Activated CD4-positive, alpha-beta T cell treated with anti-CD3 and anti-CD28 coated beads, Interleukin-2, Interleukin-6, amounts not matched to agents 100 ng/mL and 50 ng/mL, durations not matched to agents 16 hours and 8 hours (primary cell): ENCODE measurements around the gene MYO5A.
"Not testable (repeated sequence)": the region's sequence is repeated elsewhere in the genome, so short reads cannot be mapped to it uniquely, and the experiment has no call there.

Experiments
- DNase-seq: peaks from one replicate; pipeline ENCODE4 v3.0.0-alpha.2; 2020

The MYO5A gene

GRCh38 chr15:52528564-52529340 is at the start of gene MYO5A:
MYO5A (minus strand) TSS chr15:52528880; CDS start chr15:52528806, 74 bp downstream.
- DNase-seq = peak; percentile 86

DNA sequence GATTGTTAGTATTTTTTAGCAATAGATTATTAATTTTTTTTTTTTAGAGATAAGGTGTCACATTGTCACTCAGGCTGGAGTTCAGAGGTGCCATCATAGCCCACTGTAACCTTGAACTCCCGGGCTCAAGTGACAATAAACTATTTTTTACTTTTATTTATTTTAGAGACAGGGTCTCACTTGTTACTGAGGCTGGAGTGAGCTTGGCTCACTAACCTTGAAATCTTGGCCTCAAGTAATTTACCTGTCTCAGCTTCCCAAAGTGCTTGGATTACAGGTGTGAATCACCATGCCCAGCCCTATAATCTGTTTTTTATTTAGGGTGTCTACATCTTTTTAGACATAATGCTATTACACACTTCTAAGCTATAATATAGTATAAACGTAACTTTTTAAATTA is 48.0 kb upstream of the MYO5A start:
- DNase-seq = no peak

DNA sequence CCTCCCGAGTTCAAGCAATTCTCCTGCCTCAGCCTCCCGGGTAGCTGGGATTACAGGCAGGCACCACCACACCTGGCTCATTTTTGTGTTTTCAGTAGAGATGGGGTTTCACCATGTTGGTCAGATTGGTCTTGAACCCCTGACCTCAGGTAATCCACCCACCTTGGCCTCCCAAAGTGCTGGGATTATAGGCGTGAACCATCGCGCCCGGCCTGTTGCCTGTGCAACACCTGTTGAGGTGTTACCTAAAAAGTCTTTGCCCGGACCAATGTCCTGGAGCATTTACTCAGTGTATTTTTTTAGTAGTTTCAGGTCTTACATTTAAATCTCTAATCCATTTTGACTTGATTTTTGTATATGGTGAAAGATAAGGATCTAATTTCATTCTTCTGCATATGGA is 46.9 kb upstream of the MYO5A start:
- not testable (repeated sequence) for DNase-seq

GRCh38 chr15:52575072-52575471 is 46.4 kb upstream of the MYO5A start:
- no peak for DNase-seq

DNA sequence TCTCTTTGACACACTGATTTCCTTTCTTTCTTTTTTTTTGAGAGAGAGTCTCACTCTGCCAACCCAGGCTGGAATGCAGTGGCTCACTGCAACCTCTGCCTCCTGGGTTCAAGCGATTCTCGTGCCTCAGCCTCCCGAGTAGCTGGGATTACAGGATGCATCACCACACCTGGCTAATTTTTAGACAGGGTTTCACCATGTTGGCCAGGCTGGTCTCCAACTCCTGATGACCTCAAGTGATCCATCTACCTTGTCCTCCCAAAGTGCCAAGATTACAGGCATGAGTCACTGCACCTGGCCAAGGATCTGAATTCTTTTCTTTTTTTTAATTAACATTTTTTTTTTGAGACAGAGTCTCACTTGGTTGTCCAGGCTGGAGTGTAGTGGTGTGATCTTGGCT is 45.9 kb upstream of the MYO5A start:
- DNase-seq = not testable (repeated sequence)

DNA sequence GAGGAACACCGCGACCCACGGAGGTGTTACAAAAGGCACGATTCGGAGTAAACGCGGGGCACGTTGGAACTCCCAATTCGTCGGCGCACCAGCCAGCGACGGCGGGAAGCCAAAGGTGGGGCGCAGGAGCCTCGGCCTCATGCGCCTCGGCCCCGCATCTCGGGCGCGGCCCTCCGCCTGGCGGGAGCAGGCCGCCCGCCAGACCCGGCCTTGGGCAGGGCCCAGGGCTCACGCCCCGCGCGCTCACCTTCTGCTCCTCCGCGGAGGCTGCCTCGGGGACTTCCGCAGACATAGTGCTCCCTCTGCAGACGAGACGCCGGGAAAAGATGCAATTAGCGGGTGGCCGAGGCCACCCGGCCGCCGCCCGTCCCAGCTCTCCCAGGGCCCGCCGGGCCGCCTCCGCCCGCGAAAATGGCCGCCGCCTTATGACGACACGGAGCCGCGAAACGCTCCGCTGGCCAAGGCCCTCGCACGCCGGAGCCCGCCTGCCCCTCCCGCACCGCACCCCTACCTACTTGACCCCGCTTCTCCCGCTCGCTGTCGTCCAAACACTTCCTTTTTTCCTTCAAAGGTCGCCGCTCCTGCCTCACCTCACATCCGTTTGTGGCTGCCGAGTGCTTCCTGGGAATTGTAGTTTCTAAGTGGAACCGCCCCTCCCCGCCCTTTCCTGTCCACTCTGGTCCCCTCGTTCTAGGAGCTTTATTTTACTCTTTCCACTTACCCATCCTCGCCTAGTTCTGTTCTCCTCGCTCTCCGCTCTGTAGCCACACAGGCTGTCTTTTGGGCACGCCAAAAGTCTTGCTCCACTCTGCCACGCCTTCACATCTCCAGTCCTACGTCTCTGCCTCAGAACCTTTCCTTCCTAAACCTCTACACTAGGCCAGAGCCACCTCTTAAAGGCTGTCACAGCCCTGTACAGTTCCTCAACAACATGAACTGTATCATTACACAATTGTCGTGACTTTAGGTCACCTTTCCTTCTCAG is 40.2 kb upstream of the MYO5A start, which contains the start of gene ARPP19:
Gene ARPP19, minus strand, starts transcription at position 430 of the 985 bp plus-strand sequence. Its CDS starts 138 bp downstream, at position 292.
- peak; percentile 92 for DNase-seq

DNA sequence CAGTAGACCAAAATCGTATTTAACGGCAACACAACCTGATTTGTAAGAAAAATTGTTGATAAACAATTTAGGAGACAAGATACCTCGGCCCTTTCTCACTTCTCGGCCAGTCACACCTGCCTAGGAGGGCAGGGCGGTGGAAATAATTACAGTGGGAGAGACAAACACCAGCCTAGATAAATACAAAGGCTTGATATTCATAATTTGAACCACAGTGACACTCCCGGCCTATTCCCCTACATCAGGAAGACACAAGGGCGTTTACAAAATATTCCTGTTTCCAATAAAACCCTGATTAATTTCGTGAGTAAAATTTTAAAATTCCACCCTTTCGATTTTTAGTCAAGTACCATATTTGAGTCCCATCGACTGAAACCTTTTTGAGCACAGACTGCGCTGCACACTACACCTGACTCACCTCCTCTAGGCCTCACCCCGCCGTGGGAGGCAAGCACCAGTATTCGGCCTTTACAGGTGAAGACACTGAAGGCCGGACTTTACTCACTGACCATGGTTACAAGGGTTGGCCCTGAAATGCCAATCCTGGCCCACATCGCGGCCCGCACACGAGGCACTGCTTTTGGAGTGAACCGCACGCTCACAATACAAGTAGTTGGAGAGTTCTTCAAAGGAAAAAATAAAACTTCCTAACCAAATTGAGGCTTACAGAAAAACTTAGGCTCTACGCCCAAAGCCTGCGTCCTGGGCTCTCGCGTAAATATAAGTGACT is 39.4 kb upstream of the MYO5A start:
- DNase-seq = peak; percentile 39

DNA sequence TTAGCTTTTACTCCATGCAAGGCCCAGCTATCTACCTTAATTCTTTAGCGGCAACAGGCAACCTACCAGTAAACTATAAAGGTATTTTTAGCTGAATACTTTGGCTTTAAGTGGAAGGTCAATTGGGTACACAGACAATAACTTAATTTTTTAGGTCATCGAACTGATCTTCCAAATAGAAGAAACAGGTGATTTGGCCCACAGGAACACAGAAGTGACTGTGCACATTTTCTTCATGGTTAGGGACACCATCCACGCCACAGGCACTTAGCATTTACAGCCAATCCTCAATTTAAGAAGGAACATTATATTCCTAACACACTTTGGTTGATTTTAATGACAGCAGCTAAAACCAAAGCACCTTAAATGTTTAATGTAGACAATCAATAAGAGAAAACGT is 38.2 kb upstream of the MYO5A start:
- peak; percentile 16 for DNase-seq

DNA sequence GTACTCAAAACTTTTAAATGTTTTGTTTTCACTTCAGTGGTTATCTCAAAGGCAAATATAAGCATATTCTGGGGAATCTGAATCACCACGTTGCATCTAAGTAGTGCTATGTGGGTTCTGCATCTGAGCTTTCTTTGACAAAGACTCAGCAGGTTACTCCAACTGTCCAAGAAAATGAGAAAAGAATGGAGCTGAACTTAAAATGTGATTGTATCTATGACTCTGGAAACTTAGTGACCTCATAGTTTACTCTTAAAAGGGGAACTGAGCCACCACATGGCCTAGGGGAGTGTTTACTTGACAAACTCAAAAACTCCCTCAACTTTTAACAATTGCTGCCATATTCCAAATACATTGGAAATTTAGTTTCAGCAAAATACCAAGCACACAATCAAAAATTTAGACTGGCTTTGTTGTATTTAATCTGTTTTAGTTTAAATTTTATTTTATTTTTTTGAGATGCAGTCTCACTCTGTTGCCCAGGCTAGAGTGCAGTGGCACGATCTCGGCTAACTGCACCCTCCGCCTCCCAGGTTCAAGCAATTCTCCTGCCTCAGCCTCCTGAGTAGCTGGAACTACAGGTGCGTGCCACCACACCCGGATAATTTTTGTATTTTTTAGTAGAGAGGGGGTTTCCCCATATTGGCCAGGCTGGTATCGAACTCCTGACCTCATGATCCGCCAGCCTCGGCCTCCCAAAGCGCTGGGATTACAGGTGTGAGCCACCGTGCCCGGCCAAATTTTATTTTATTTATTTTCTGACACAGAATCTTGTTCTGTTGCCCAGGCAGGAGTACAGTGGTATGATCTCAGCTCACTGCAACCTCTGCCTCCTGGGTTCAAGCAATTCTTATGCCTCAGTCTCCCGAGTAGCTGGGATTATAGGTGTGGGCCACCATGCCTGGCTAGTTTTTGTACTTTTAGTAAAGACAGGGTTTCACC is 37.0 kb upstream of the MYO5A start:
- DNase-seq = peak; percentile 14

- no peak for DNase-seq
Measured at GRCh38 chr15:52563501-52564060, 34.9 kb upstream of the MYO5A start.

- DNase-seq = peak; percentile 78
Measured at GRCh38 chr15:52559575-52559974, 30.9 kb upstream of the MYO5A start.

DNA sequence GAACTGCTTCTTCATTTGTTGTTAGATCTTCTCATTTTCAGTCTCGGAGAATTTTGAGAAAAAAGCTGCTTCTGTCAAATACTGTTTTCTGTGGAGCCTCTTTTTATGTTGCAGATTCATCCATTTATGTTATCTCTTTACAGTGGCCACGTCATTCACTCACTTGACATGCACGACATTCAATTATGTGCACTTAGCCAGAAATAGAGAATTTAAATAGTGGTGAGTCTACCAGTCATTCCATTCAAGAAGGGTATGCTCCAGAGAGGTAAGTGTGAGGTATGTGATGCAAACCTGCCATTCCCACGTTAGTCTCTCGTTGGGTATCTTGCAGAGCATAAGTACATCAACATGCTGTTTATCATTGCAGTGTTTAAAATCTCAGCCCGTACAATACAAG is 30.3 kb upstream of the MYO5A start:
- DNase-seq = peak; percentile 52

DNA sequence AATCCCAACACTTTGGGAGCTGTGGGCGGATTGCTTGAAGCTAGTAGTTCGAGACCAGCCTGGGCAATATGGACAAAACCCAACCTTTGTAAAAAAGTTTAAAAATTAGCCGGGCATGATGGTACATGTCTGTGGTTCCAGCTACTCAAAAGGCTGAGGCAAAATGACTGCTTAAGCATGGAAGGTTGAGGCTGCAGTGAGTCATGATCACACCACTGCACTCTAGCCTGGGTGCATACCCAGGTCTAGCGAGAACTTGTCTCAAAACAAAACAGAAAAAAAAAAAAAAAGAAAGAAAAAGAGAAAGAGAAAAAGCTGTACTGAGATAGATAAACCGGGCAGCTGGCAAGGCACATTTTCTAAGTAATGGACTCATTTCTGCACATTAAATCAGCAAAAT is 29.5 kb upstream of the MYO5A start:
- DNase-seq = peak; percentile 90

GRCh38 chr15:52557274-52557641 is 28.6 kb upstream of the MYO5A start:
- no peak for DNase-seq

- DNase-seq = no peak
Measured at GRCh38 chr15:52556524-52557273, 28.0 kb upstream of the MYO5A start.

GRCh38 chr15:52552303-52552702 is 23.6 kb upstream of the MYO5A start:
- DNase-seq = no peak

GRCh38 chr15:52551762-52552161 is 23.1 kb upstream of the MYO5A start:
- DNase-seq = no peak

GRCh38 chr15:52551186-52551585 is 22.5 kb upstream of the MYO5A start:
- not testable (repeated sequence) for DNase-seq

DNA sequence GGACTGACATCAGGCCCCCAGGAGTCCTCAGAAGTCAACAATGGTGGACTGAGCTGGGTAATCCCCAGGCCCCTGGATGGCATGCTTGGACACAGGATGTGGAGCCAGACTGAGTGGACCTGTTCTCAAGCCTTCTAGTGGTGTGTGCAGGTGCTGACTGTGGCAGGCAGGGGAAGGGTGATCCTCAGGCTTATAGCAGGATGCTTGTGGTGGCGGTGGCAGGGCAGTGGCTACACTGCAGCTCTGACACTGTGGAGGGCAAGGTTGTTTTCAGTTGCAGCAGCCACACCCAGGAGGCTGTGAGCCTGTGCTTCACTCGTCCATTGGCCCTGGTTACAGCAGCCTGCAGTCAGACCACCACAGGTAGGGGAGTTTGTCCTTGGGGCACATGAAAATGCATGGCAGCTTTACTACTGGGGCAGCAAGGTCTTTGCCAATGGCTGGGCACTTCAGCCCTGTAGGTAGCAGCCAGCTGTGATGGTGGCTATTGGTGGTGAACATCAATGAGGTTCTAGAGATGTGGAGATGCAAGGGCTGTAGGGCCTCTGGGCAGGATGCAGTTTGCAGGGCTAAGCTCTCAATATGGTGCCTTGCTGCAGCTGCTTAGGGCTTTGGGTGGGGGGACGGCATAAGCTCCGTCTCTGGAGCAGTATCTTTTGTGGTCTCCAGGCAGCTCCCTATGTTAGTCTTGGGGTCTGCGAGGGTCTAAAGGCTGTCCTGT is 17.5 kb upstream of the MYO5A start:
- DNase-seq = peak; percentile 18
